HCT116 (cell line): ENCODE data around the gene MRPL9. TPM values are rescaled to one million over a fixed set of nuclear protein-coding genes. Genes with fewer than 3 reads are reported as not detected.

ENCODE experiments used
- ATAC-seq: fragments of 200-7000 bp; cut with Tn5 transposase; 2 replicates; pipeline ENCODE4 v1.9.1; 2020; ENCODE audit warnings: mild to moderate bottlenecking, moderate library complexity
- BruUV-seq: library from RNA; stranded (reverse); fragments of 400-500 nt; replicated peaks from 2 replicates; lab custom pipeline; 2021; lab: Mats Ljungman, UMichigan
- CTCF ChIA-PET: fragments of 300-600 bp; sonication (Branson Sonifier 250); formaldehyde crosslinking; loops from one replicate; lab custom pipeline; 2021; ENCODE audit warnings: antibody characterized with exemption; lab: Charles Lee
- POLR2A ChIA-PET: fragments of 300-600, 350-600 bp; sonication (Branson Sonifier 250); formaldehyde crosslinking; loops from one replicate; lab custom pipeline; 2021; ENCODE audit warnings: antibody characterized with exemption; lab: Charles Lee
- RAD21 ChIA-PET, 2 experiments: fragments of 300-600 bp; sonication (Branson Sonifier 250); formaldehyde crosslinking; loops; one replicate each; lab custom pipeline; 2023; ENCODE audit warnings: low total read pairs in 2 of 2; ENCODE audit not compliant: uncharacterized antibody in 2 of 2, unreplicated experiment in 2 of 2, low non-redundant PET in 1 of 2; lab: Charles Lee
- DNase-seq: peaks from one replicate; pipeline ENCODE4 v3.0.0-alpha.2; 2010; ENCODE audit warnings: low read depth, low spot score
- H2AFZ ChIP-seq: fragments of 200-600 bp; shearing (Covaris generic), sonication (generic); 2 replicates; pipeline ENCODE4 v1.6.1; 2017; ENCODE audit warnings: low read depth, mixed run types, mixed read lengths, antibody characterized with exemption, low read length; ENCODE audit not compliant: poor library complexity, severe bottlenecking
- H3K27ac ChIP-seq: 2 replicates; pipeline ENCODE4 v1.5.1; 2012; ENCODE audit warnings: low read depth, low read length
- H3K27me3 ChIP-seq: fragments of 200-600 bp; sonication (generic); 2 replicates; pipeline ENCODE4 v1.6.1; 2016; ENCODE audit warnings: mixed run types, low read length, mixed read lengths; ENCODE audit not compliant: insufficient read depth
- H3K36me3 ChIP-seq, 2 experiments: fragments of 200-500 bp in 1 of 2; fragments of 200-600 bp in 1 of 2; sonication (Bioruptor generic) in 1 of 2; sonication (generic) in 1 of 2; 2 replicates each; pipeline versions ENCODE4 v1.5.1 to v1.6.1; 2014 to 2016; ENCODE audit warnings: low read length in 2 of 2, inconsistent platforms in 1 of 2, mixed read lengths in 1 of 2, mixed run types in 1 of 2; ENCODE audit not compliant: insufficient read depth in 2 of 2, control insufficient read depth in 1 of 2
- H3K4me1 ChIP-seq, 2 experiments: fragments of 200-600 bp in 1 of 2; sonication (generic) in 1 of 2; 2 replicates each; pipeline versions ENCODE4 v1.5.1 to v1.6.1; 2012 to 2017; ENCODE audit warnings: low read length in 2 of 2, inconsistent platforms in 1 of 2, mild to moderate bottlenecking in 1 of 2, mixed read lengths in 1 of 2, mixed run types in 1 of 2, moderate library complexity in 1 of 2; ENCODE audit not compliant: insufficient read depth in 2 of 2, control insufficient read depth in 1 of 2
- H3K4me2 ChIP-seq: fragments of 200-600 bp; sonication (generic); 2 replicates; pipeline ENCODE4 v1.6.1; 2017; ENCODE audit warnings: mixed run types, low read length, mixed read lengths
- H3K4me3 ChIP-seq, 2 experiments: fragments of 200-600 bp in 1 of 2; sonication (generic) in 1 of 2; replicated peaks in 1 of 2; 2 replicates each; pipeline ENCODE4 v1.5.1; 2011 to 2016; ENCODE audit warnings: low read length in 2 of 2, control low read depth in 1 of 2, low read depth in 1 of 2, mild to moderate bottlenecking in 1 of 2, mixed read lengths in 1 of 2, mixed run types in 1 of 2
- H3K79me2 ChIP-seq: fragments of 200-600 bp; sonication (generic); 2 replicates; pipeline ENCODE4 v1.6.1; 2017; ENCODE audit warnings: mild to moderate bottlenecking, mixed run types, low read length, moderate library complexity, mixed read lengths; ENCODE audit not compliant: insufficient read depth
- H3K9ac ChIP-seq: fragments of 200-600 bp; sonication (generic); 2 replicates; pipeline ENCODE4 v1.6.1; 2016; ENCODE audit warnings: low read length, mixed read lengths
- H3K9me2 ChIP-seq: fragments of 200-600 bp; sonication (generic), shearing (Covaris generic); 2 replicates; pipeline ENCODE4 v1.6.1; 2017; ENCODE audit warnings: mixed run types, mild to moderate bottlenecking, moderate library complexity; ENCODE audit not compliant: insufficient read depth
- H3K9me3 ChIP-seq, 2 experiments: fragments of 200-500 bp in 1 of 2; fragments of 200-600 bp in 1 of 2; sonication (Bioruptor generic) in 1 of 2; sonication (generic) in 1 of 2; 2 replicates each; pipeline ENCODE4 v1.6.1; 2014 to 2017; ENCODE audit warnings: low read length in 2 of 2, mixed read lengths in 2 of 2, inconsistent platforms in 1 of 2, low read depth in 1 of 2, mild to moderate bottlenecking in 1 of 2, mixed run types in 1 of 2, moderate library complexity in 1 of 2; ENCODE audit not compliant: control insufficient read depth in 1 of 2, insufficient read depth in 1 of 2
- H4K20me1 ChIP-seq: fragments of 200-600 bp; sonication (generic), shearing (Covaris generic); 2 replicates; pipeline ENCODE4 v1.6.1; 2017; ENCODE audit warnings: mixed run types, mild to moderate bottlenecking, moderate library complexity; ENCODE audit not compliant: insufficient read depth
- ATF3 ChIP-seq: IDR thresholded peaks from 2 replicates; pipeline ENCODE4 v1.6.1; 2012
- CBX3 ChIP-seq: IDR thresholded peaks from 2 replicates; pipeline ENCODE4 v1.6.1; 2012; ENCODE audit warnings: low read depth
- CEBPB ChIP-seq: IDR thresholded peaks from 2 replicates; pipeline ENCODE4 v1.6.1; 2012; ENCODE audit warnings: low read depth
- EGR1 ChIP-seq: IDR thresholded peaks from 2 replicates; pipeline ENCODE4 v1.6.1; 2012; ENCODE audit warnings: low read depth
- ELF1 ChIP-seq: IDR thresholded peaks from 2 replicates; pipeline ENCODE4 v1.6.1; 2012; ENCODE audit warnings: low read depth, borderline replicate concordance
- EZH2phosphoT487 ChIP-seq: fragments of 200-600 bp; IDR thresholded peaks from 2 replicates; pipeline ENCODE4 v1.6.1; 2018; ENCODE audit warnings: antibody characterized with exemption, borderline replicate concordance
- POLR2A ChIP-seq: IDR thresholded peaks from 2 replicates; pipeline ENCODE4 v1.7.0; 2011; ENCODE audit warnings: borderline replicate concordance; ENCODE audit not compliant: insufficient read depth, insufficient read length; ENCODE audit errors: extremely low read depth
- POLR2AphosphoS5 ChIP-seq: IDR thresholded peaks from 2 replicates; pipeline ENCODE4 v1.6.1; 2011; ENCODE audit warnings: mild to moderate bottlenecking, low read depth, low read length, moderate library complexity
- SIN3A ChIP-seq: IDR thresholded peaks from 2 replicates; pipeline ENCODE4 v1.6.1; 2012; ENCODE audit warnings: low read depth
- SP1 ChIP-seq: IDR thresholded peaks from 2 replicates; pipeline ENCODE4 v1.6.1; 2012; ENCODE audit warnings: low read depth
- SRF ChIP-seq: IDR thresholded peaks from 2 replicates; pipeline ENCODE4 v1.6.1; 2012; ENCODE audit warnings: low read depth
- TCF7L2 ChIP-seq: IDR thresholded peaks from 2 replicates; pipeline ENCODE4 v1.7.0; 2011; ENCODE audit warnings: borderline replicate concordance, inconsistent platforms; ENCODE audit not compliant: insufficient read depth, insufficient read length; ENCODE audit errors: extremely low read depth
- YY1 ChIP-seq: IDR thresholded peaks from 2 replicates; pipeline ENCODE4 v1.6.1; 2011; ENCODE audit warnings: low read length, low read depth, moderate library complexity, mild to moderate bottlenecking; ENCODE audit not compliant: insufficient replicate concordance; ENCODE audit errors: extremely low read depth
- ZBTB33 ChIP-seq: IDR thresholded peaks from 2 replicates; pipeline ENCODE4 v1.6.1; 2011; ENCODE audit warnings: mild to moderate bottlenecking, low read length, moderate library complexity; ENCODE audit not compliant: insufficient replicate concordance; ENCODE audit errors: extremely low read depth
- ZNF274 ChIP-seq: fragments of 200-500 bp; sonication (Bioruptor generic); IDR thresholded peaks from 2 replicates; pipeline ENCODE4 v1.6.1; 2014; ENCODE audit warnings: mild to moderate bottlenecking, low read depth, low read length, inconsistent platforms
- intact Hi-C: fragments of 100-400 bp; cut with micrococcal nuclease; formaldehyde crosslinking; loops from 2 replicates; pipeline ENCODE4 v1.10.0; 2022
- total RNA-seq: library from RNA; stranded (reverse); gene quantifications from one replicate; pipeline ENCODE4 v1.2.1, GENCODE V29; 2021; ENCODE audit not compliant: unreplicated experiment

Gene MRPL9
- total RNA-seq, 1 experiment from 2014 or later: 94.5 TPM

- no peaks in the 10 kb centered on the region for H3K4me1 ChIP-seq
- no peak overlapping the region for H3K4me3 ChIP-seq
- no peak overlapping the region for H3K4me2 ChIP-seq
- H3K36me3 ChIP-seq: no peaks in the 10 kb centered on the region
- no peaks in the 10 kb centered on the region for H3K79me2 ChIP-seq
- H3K9me3 ChIP-seq: no peaks in the 10 kb centered on the region
- H3K9me2 ChIP-seq: no peaks in the 10 kb centered on the region
- intact Hi-C loops: no loop called here
- DNase-seq (no peak), ATAC-seq (no peak)
- H4K20me1 ChIP-seq: no peaks in the 10 kb centered on the region
- ChIA-PET POLR2A (no interaction called here), RAD21 (no interaction called here), CTCF (interaction anchor here (1.0 kb wide), 1 partner anchor 22 kb away, joined by 3 read pairs; no protein-coding TSS in a partner anchor)
- peaks cover 11% of the 10 kb centered on the region; the same call in 1 of the 2 replicates for H3K27me3 ChIP-seq
- TF ChIP-seq POLR2A (no peak), EGR1 (no peak), YY1 (no peak), EZH2phosphoT487 (no peak), ELF1 (no peak), TCF7L2 (no peak), SRF (no peak)
- H3K27ac ChIP-seq: no peak overlapping the region
- BruUV-seq: no TSS peak
- H3K9ac ChIP-seq: no peak overlapping the region
- no peak overlapping the region for H2AFZ ChIP-seq
Observed at GRCh38 chr1:151713044-151713443, 50.3 kb downstream of the MRPL9 start.

GRCh38 chr1:151711951-151712350, 51.3 kb downstream of the MRPL9 start:
- no peak overlapping the region for H3K27ac ChIP-seq
- H3K4me2 ChIP-seq: no peak overlapping the region
- H4K20me1 ChIP-seq: no peaks in the 10 kb centered on the region
- H3K4me3 ChIP-seq: no peak overlapping the region
- H3K36me3 ChIP-seq: no peaks in the 10 kb centered on the region
- H3K9ac ChIP-seq: no peak overlapping the region
- H3K4me1 ChIP-seq: no peaks in the 10 kb centered on the region
- H3K79me2 ChIP-seq: no peaks in the 10 kb centered on the region
- POLR2A ChIA-PET: interaction anchor here (0.6 kb wide), 1 partner anchor 78 kb away, joined by 3 read pairs; no protein-coding TSS in a partner anchor
- DNase-seq: no peak
- no peak for ATAC-seq
- TF ChIP-seq SP1: no peak
- TF ChIP-seq TCF7L2: no peak
- no peak for TF ChIP-seq ATF3
- TF ChIP-seq POLR2AphosphoS5: no peak
- TF ChIP-seq CBX3: no peak
- TF ChIP-seq YY1: no peak
- no peak for TF ChIP-seq ZNF274
- TF ChIP-seq CEBPB: no peak
- TF ChIP-seq EGR1: no peak
- no peak for TF ChIP-seq ZBTB33
- TF ChIP-seq SIN3A: no peak
- TF ChIP-seq, all 23 proteins: peak for 0
- peaks cover 2% of the 10 kb centered on the region; the same call in 1 of the 2 replicates for H3K27me3 ChIP-seq
- no peaks in the 10 kb centered on the region for H3K9me2 ChIP-seq
- intact Hi-C loops: no loop called here
- ChIA-PET CTCF (no interaction called here), RAD21 (no interaction called here)
- H2AFZ ChIP-seq: no peak overlapping the region
- no peaks in the 10 kb centered on the region for H3K9me3 ChIP-seq
- no TSS peak for BruUV-seq
